Hematopoietic multipotent progenitor cell treated with erythropoietin and hydrocortisone succinate and interleukin-3 and kit ligand, for 4 days (in vitro differentiated cells): ENCODE results near the gene TCF25.
A peak's percentile ranks its signal among the peaks of the same experiment; 100 is the strongest.
"Not testable (repeated sequence)": the region's sequence is repeated elsewhere in the genome, so short reads cannot be mapped to it uniquely, and the experiment has no call there.

Experiments used
- DNase-seq: peaks from one replicate; pipeline ENCODE4 v3.0.0-alpha.2; 2015

Gene TCF25

DNA sequence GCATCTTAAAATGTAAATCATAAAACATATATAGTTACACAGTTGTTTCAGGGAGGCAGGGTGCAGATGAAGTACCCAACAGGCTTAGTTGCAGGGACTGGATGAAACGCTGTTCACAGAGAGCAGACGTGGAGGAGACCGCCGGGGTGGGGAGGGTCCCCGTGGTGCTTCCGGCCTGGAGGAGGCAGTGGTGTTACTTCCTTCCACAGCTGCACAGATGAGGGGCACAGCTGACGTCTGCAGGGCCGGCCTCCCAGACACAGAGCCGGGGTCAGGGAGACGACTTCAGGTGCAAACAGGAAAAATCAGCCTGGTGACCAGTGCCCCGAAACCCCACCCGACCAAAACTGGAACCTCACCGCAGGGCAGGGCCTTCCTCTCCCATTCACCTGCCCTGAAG is 28.0 kb upstream of the TCF25 start:
- DNase-seq: peak; percentile 35

DNA sequence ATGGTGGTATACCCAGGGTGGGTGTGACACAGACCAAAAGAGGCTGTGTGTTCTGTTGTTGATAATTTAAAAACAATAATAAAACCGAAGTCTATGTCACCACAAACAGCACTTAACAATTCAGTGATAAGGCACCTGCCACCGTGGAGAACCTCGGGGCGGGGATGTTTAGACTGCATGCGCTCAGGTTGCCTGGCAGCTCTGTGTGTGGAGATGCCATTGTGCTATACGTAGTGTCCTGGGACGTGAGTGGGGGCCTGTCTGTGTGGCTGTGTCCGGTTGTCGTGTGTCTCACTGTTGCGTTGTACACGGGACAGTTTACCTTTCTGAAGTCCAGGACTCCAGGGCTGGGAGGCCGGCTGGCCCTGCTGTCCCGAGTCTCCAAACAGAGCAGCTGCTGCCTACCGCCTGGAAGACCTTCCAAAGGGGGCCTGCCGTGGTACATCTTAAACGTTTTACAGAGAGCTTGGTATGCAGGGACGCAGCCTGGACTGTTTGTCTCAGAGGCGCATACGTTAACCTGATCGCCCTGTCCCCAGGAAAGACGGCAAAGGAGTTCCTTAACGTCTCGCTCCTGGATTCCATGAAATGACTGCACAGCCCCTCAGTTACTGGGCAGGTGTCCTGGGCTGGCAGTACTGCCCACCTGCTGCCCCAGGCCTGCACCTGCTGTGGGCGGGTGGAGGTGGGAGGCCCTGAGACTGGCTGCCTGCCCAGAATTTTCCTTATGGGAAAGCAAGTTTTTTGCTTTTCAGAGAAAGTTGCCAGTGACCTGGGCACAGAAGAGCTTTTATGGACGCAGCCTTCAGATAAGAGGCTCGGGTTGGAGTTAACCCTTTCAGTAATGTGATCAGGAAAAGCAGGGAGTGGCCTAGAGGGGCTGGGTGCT is 26.1 kb upstream of the TCF25 start:
- peak; percentile 51 for DNase-seq

- no peak for DNase-seq
Observed at GRCh38 chr16:89847940-89848297, 25.5 kb upstream of the TCF25 start.

- DNase-seq: no peak
Observed at GRCh38 chr16:89848974-89849373, 24.4 kb upstream of the TCF25 start.

- DNase-seq: no peak
Observed at GRCh38 chr16:89853306-89853993, 19.9 kb upstream of the TCF25 start.

- no peak for DNase-seq
Observed at GRCh38 chr16:89855301-89855945, 18.0 kb upstream of the TCF25 start.

GRCh38 chr16:89855986-89856385 is 17.4 kb upstream of the TCF25 start:
- DNase-seq: no peak

- DNase-seq: no peak
Observed at GRCh38 chr16:89858973-89859614, 14.3 kb upstream of the TCF25 start.

GRCh38 chr16:89859615-89860007 is 13.8 kb upstream of the TCF25 start:
- DNase-seq: no peak

- DNase-seq: peak; percentile 77
Observed at GRCh38 chr16:89860747-89861304, 12.6 kb upstream of the TCF25 start.

DNA sequence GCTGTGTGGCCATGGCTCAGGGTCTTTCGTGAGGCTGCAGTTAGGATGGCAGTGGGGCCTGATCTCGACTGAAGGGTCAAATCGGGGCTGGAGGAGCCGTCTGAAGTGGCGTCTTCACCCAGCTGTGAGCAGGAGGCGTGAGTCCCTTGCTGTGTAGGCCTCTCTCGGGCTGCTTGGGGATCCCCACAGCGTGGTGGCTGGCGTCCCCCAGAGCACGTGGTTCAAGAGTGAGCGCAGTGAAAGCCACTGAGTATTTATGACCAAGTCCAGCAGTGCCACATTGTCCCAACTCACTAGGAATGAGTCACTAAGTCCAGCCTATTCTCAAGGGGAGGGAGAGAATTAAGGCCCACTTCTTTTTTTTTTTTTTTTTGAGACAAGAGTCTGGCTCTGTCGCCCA is 11.7 kb upstream of the TCF25 start:
- no peak for DNase-seq

GRCh38 chr16:89862732-89863131 is 10.7 kb upstream of the TCF25 start:
- DNase-seq: no peak

DNA sequence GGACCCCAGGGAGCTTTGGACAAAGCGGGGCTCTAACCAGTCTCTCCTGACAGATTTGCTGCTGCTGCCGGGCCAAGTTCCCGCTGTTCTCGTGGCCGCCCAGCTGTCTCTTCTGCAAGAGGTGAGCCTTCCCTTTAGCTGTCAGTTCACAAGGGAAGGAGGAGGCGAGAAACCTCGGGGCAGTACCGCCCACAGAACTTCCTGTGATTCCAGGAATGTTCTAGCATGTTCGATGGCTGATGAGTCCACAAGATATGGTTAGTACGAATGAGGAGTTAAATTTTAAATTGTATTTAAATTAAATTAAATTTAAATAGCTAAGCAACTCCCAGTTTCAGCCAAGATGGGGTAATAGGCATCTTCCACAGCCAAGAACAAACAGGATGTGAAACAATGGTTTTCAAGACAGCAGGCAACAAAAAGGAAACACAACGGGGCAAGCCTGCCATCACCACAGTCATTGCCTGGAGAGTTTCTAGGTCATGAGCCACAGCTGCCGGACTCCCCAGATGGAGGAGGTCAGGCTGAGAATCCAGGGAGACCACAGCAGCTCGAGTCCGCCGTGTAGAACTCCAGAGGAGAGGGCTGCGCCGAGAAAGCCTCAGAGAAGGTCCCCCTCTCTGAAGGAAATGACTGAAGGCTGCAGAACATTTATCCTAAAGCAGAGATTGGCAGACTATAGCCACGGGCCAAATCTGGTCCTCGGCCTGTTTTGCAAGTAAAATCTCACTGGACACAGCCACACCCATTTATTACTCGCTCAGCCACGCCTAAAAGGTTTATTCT is 9.5 kb upstream of the TCF25 start:
- peak; percentile 37 for DNase-seq

- no peak for DNase-seq
Observed at GRCh38 chr16:89864527-89864820, 8.9 kb upstream of the TCF25 start.

DNA sequence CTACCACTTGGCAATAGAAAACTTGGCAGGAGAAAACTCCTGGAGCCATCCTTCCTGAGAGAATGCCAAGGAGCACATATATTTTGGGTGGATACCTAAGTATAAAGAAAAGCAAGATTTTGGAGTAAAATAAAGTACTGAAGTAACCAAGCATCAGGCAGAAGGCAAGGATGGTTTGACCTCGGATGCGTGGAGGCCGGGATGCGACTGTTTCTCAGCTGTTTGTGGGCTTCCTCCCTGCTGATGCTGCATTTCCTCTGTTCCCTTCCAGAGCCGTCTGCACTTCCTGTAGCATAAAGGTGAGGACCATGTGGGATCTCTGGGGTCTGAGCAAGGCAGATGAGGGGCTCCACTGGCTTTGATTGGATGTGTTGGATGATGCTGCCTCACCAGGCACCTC is 5.5 kb upstream of the TCF25 start:
- no peak for DNase-seq

DNA sequence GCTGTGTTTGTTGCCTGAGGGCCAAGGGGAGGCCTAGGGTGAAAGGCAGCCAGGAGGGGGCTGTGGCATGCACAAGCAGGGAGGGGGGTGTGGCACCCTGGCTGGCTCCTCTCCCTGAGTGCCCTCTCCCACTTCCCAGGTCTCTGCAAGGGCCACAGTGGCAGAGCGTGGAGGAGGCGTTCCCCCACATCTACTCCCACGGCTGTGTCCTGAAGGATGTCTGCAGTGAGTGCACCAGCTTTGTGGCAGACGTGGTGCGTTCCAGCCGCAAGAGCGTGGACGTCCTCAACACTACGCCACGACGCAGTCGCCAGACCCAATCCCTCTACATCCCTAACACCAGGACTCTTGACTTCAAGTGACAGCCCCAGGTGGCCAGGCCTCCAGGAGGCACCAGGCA is 3.5 kb upstream of the TCF25 start:
- DNase-seq: no peak

DNA sequence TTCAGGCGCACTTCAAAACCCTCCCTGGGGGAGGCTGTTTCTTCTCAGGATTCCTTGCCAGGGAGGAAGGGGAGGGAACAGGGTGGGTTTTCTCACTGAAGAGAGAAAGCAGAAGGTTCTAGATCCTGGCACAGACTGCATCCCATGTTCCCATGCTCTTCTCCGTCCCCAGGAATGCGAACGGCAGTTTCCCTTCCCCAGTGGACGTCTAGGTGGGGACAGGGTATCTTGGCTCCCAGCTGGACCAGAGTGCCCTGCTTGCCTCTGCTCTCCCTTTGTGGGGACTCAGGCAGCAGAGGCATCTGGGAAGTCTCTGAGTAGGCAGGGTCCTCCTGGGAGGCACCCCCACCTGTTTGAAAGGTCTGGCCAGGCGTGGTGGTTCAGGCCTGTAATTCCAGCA is 3.0 kb upstream of the TCF25 start:
- DNase-seq: no peak

GRCh38 chr16:89871895-89872294 is 1.5 kb upstream of the TCF25 start:
- no peak for DNase-seq

GRCh38 chr16:89873972-89874689 is 739 bp downstream of the TCF25 start:
- DNase-seq: peak; percentile 98

DNA sequence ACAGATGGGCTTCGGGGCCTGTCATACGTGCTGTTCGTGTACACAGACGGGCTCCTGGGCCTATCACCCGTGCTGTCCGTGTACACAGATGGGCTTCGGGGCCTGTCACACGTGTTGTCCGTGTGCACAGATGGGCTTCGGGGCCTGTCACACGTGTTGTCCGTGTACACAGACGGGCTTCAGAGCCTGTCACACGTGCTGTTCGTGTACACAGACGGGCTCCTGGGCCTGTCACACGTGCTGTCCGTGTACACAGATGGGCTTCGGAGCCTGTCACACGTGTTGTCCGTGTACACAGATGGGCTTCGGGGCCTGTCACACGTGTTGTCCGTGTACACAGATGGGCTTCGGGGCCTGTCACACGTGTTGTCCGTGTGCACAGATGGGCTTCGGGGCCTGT is 5.7 kb downstream of the TCF25 start:
- not testable (repeated sequence) for DNase-seq

GRCh38 chr16:89880477-89881367 is 7.3 kb downstream of the TCF25 start:
- DNase-seq: no peak
